ENCODE data around the gene LRMDA. TPM values are rescaled to one million over a fixed set of nuclear protein-coding genes. Genes with fewer than 3 reads are reported as not detected.

Gene LRMDA
- total and polyA plus RNA-seq, 2 donors (not counting 3 experiments of a cell fraction or from before 2014, with no cell fraction given), result 9.7 to 18.0 TPM

DNA sequence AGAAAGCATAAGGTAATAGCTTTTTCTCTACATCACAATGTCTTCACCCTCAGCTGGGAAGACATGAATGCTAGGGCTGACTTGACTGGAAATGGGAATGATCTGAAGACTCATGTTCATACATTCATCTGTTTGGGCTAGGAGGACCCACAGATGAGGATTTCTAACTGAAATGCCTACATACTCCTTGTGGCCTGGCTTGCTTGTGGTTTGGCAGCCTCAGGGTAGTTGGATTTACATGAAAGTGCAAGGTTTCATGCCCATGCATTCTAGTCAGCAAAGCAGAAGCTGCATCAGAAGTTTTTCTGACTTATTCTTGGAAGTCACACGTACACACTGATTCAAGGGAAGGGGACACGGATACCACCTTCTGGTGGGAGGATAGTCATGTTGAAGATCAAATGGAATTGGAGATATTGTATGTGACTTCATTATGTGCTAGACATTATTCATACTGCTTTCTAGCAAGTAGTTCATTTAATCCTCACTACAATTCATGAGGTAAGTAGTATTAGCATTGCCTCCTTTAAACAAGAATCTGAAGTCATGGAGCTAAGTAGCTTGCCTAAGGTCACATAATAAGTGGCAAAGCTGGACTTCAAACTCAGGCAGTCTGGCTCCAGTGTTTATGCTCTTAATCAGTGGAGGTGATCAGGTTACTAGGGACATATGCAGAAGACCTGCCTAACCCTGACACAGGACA is 957.0 kb downstream of the LRMDA start:
- dilution Hi-C loops (cut with MboI; ENCODE audit: extremely low pct_ligation_motif_present, low sequenced_read_pairs), result no loop called here
- no peak for FAIRE-seq

DNA sequence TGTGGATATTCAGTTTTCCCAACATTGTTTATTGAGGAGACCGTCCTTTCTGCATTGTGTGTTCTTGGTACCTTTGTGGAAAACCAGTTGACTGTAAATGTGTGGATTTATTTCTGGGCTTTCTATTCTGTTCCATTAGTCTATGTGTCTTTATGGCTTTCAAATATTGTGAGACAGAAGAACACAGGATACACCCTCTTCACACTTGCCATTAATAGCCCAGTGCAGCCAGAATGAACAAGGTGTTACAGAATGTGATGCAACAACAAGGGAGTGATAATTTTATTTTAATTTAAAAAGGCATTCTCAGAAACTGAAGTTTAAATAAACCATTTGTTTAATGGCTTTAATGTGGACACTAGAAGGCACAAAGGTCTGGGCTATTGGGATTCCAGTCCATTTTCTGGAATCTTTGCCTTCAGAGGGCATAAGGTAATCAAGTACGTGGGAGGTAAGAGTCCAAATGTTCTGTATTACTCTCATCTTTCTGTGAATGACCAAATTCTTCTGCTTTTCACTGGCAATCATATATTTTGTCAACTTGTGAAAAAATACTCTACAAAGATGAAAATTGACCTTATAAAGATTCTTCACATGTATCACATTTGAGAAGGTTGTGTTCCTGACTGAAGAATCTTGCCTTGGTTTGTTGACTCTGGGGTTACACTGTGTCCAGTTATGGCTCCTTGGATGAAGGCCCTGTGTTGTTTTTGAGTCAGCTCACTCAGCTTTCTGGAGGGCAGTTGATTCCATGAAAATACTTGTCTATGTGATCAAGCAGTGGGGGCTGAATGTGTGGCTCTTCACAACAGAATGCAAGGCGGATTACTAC is 962.7 kb downstream of the LRMDA start:
- intact Hi-C loops (cut with micrococcal nuclease) (no loop called here), dilution Hi-C loops (cut with MboI; ENCODE audit: extremely low pct_ligation_motif_present, low sequenced_read_pairs) (no loop called here)
- H3K9ac ChIP-seq (replicated peaks; ENCODE audit: extremely low read depth, insufficient read depth, low read length), result no peak overlapping the region
- H4K20me1 ChIP-seq (replicated peaks; ENCODE audit: control insufficient read depth, extremely low read depth, insufficient read depth, low read length), result no peaks in the 10 kb centered on the region
- H3K9me1 ChIP-seq (replicated peaks; ENCODE audit: control insufficient read depth, extremely low read depth, insufficient read depth, low read length), result no peaks in the 10 kb centered on the region
- ChIA-PET POLR2A (no interaction called here), CTCF (no interaction called here)
- no peaks in the 10 kb centered on the region for H3K4me1 ChIP-seq (ENCODE audit: control insufficient read depth, extremely low read depth, insufficient read depth, low read length)
- TF ChIP-seq JUN (IDR thresholded peaks at IDR 0.05; ENCODE audit: borderline replicate concordance, insufficient read depth, insufficient read length, low read depth), result no peak
- TF ChIP-seq GATA2 (IDR thresholded peaks at IDR 0.05; ENCODE audit: insufficient read depth, insufficient read length, low read depth, low read length), result no peak
- FAIRE-seq (no peak), DNase-seq (ENCODE audit: low read depth, low spot score) (no peak)
- no peak overlapping the region for H3K27ac ChIP-seq (ENCODE audit: insufficient read depth, low read depth, low read length)
- no peak overlapping the region for H2AFZ ChIP-seq (ENCODE audit: low read depth, low read length)
- H3K36me3 ChIP-seq (ENCODE audit: control insufficient read depth in 2 of 2, extremely low read depth in 1 of 2, insufficient read depth in 2 of 2, low read length in 2 of 2), result no peaks in the 10 kb centered on the region
- no peaks in the 10 kb centered on the region for H3K79me2 ChIP-seq (ENCODE audit: control insufficient read depth, insufficient read depth, low read length)
- BruUV-seq (replicated peaks), result no TSS peak
- H3K4me2 ChIP-seq (ENCODE audit: insufficient read depth, low read length), result no peak overlapping the region
- H3K27me3 ChIP-seq (ENCODE audit: control insufficient read depth in 2 of 2, insufficient read depth in 2 of 2, low read length in 2 of 2), result no peaks in the 10 kb centered on the region
- no peaks in the 10 kb centered on the region for H3K9me3 ChIP-seq (replicated peaks; ENCODE audit: control insufficient read depth, insufficient read depth, low read length)
- H3K4me3 ChIP-seq (replicated peaks in 1 of 3; ENCODE audit: insufficient read depth in 1 of 3, low read depth in 1 of 3, low read length in 3 of 3), result no peak overlapping the region

More for the DNA sequence above, 957.0 kb downstream of the LRMDA start:
- no peaks in the 10 kb centered on the region for H3K9me1 ChIP-seq (replicated peaks; ENCODE audit: control insufficient read depth, extremely low read depth, insufficient read depth, low read length)
- H3K4me2 ChIP-seq (ENCODE audit: insufficient read depth, low read length), result no peak overlapping the region
- no peak for DNase-seq (ENCODE audit: low read depth, low spot score)
- no peaks in the 10 kb centered on the region for H3K36me3 ChIP-seq (ENCODE audit: control insufficient read depth in 2 of 2, extremely low read depth in 1 of 2, insufficient read depth in 2 of 2, low read length in 2 of 2)
- CTCF ChIA-PET, result interaction anchor here (1.3 kb wide), 1 partner anchor 28 kb away, joined by 3 read pairs; no protein-coding TSS in a partner anchor
- TF ChIP-seq, protein P1, sequence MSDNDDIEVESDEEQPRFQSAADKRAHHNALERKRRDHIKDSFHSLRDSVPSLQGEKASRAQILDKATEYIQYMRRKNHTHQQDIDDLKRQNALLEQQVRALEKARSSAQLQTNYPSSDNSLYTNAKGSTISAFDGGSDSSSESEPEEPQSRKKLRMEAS (IDR thresholded peaks at IDR 0.05; ENCODE audit: insufficient read depth, insufficient read length), result no peak
- TF ChIP-seq GATA2 (IDR thresholded peaks at IDR 0.05; ENCODE audit: insufficient read depth, insufficient read length, low read depth, low read length), result no peak
- no peaks in the 10 kb centered on the region for H3K4me1 ChIP-seq (ENCODE audit: control insufficient read depth, extremely low read depth, insufficient read depth, low read length)
- H3K79me2 ChIP-seq (ENCODE audit: control insufficient read depth, insufficient read depth, low read length), result no peaks in the 10 kb centered on the region
- intact Hi-C loops (cut with micrococcal nuclease), result no loop called here
- POLR2A ChIA-PET, result no interaction called here
- no TSS peak for BruUV-seq (replicated peaks)
- no peaks in the 10 kb centered on the region for H3K27me3 ChIP-seq (ENCODE audit: control insufficient read depth in 2 of 2, insufficient read depth in 2 of 2, low read length in 2 of 2)
- H3K4me3 ChIP-seq (replicated peaks in 1 of 3; ENCODE audit: insufficient read depth in 1 of 3, low read depth in 1 of 3, low read length in 3 of 3), result no peak overlapping the region
- H3K9ac ChIP-seq (replicated peaks; ENCODE audit: extremely low read depth, insufficient read depth, low read length), result no peak overlapping the region
- no peaks in the 10 kb centered on the region for H4K20me1 ChIP-seq (replicated peaks; ENCODE audit: control insufficient read depth, extremely low read depth, insufficient read depth, low read length)
- H2AFZ ChIP-seq (ENCODE audit: low read depth, low read length), result no peak overlapping the region
- no peak overlapping the region for H3K27ac ChIP-seq (ENCODE audit: insufficient read depth, low read depth, low read length)
- no peaks in the 10 kb centered on the region for H3K9me3 ChIP-seq (replicated peaks; ENCODE audit: control insufficient read depth, insufficient read depth, low read length)
